ENCODE data around the gene ZNF540.

The ZNF540 gene

GRCh38 chr19:37635076-37636056 is 40.7 kb downstream of the ZNF540 start:
- Histone ChIP-seq H3K9me3 (ENCODE audit: severe bottlenecking) (peaks cover 41% of the 10 kb centered on the region), H3K4me3 (ENCODE audit: severe bottlenecking) (no peak overlapping the region), H3K36me3 (ENCODE audit: low read depth) (peaks cover 36% of the 10 kb centered on the region), H3K27me3 (ENCODE audit: insufficient read depth, poor library complexity, severe bottlenecking) (no peaks in the 10 kb centered on the region), H3K27ac (ENCODE audit: poor library complexity, severe bottlenecking) (no peak overlapping the region), H3K4me1 (ENCODE audit: insufficient read depth, poor library complexity, severe bottlenecking) (no peaks in the 10 kb centered on the region)
- no peak for DNase-seq (ENCODE audit: low spot score)
- ATAC-seq (ENCODE audit: low read depth): no peak
- no peak for TF ChIP-seq CTCF (IDR thresholded peaks at IDR 0.05; ENCODE audit: poor library complexity, severe bottlenecking)

GRCh38 chr19:37654118-37654517 is 59.4 kb downstream of the ZNF540 start:
- H3K36me3 ChIP-seq (ENCODE audit: low read depth): peaks cover 9% of the 10 kb centered on the region
- no peak for ATAC-seq (ENCODE audit: low read depth)
- H3K9me3 ChIP-seq (ENCODE audit: severe bottlenecking): peaks cover 5% of the 10 kb centered on the region
- no peak for TF ChIP-seq CTCF (IDR thresholded peaks at IDR 0.05; ENCODE audit: poor library complexity, severe bottlenecking)
- DNase-seq (ENCODE audit: low spot score): no peak
- H3K27me3 ChIP-seq (ENCODE audit: insufficient read depth, poor library complexity, severe bottlenecking): no peaks in the 10 kb centered on the region
- H3K27ac ChIP-seq (ENCODE audit: poor library complexity, severe bottlenecking): peak overlapping the region; percentile 70
- peak overlapping the region; percentile 55 for H3K4me3 ChIP-seq (ENCODE audit: severe bottlenecking)
- peaks cover 12% of the 10 kb centered on the region for H3K4me1 ChIP-seq (ENCODE audit: insufficient read depth, poor library complexity, severe bottlenecking)

- peak; percentile 51 for ATAC-seq (ENCODE audit: low read depth)
Observed at GRCh38 chr19:37654629-37655300, 60.1 kb downstream of the ZNF540 start.

GRCh38 chr19:37655301-37655688 is 60.6 kb downstream of the ZNF540 start, which contains the start of gene ZFP30:
TSS of gene ZFP30 (minus strand) at chr19:37655465. CDS start at chr19:37647822, 7,643 bp downstream.
- peaks cover 6% of the 10 kb centered on the region for H3K9me3 ChIP-seq (ENCODE audit: severe bottlenecking)
- peak; percentile 76 for ATAC-seq (ENCODE audit: low read depth)
- TF ChIP-seq CTCF (IDR thresholded peaks at IDR 0.05; ENCODE audit: poor library complexity, severe bottlenecking): no peak
- H3K27me3 ChIP-seq (ENCODE audit: insufficient read depth, poor library complexity, severe bottlenecking): no peaks in the 10 kb centered on the region
- H3K27ac ChIP-seq (ENCODE audit: poor library complexity, severe bottlenecking): peak within 1 kb of the TSS; percentile 70
- H3K4me3 ChIP-seq (ENCODE audit: severe bottlenecking): peak within 1 kb of the TSS; percentile 55
- DNase-seq (ENCODE audit: low spot score): peak; percentile 83
- peaks cover 9% of the 10 kb centered on the region for H3K36me3 ChIP-seq (ENCODE audit: low read depth)
- peaks cover 12% of the 10 kb centered on the region for H3K4me1 ChIP-seq (ENCODE audit: insufficient read depth, poor library complexity, severe bottlenecking)

More at GRCh38 chr19:37654629-37655300, 60.1 kb downstream of the ZNF540 start:
- TF ChIP-seq CTCF (IDR thresholded peaks at IDR 0.05; ENCODE audit: poor library complexity, severe bottlenecking): no peak
- peak overlapping the region; percentile 70 for H3K27ac ChIP-seq (ENCODE audit: poor library complexity, severe bottlenecking)
- H3K9me3 ChIP-seq (ENCODE audit: severe bottlenecking): peaks cover 6% of the 10 kb centered on the region
- H3K4me1 ChIP-seq (ENCODE audit: insufficient read depth, poor library complexity, severe bottlenecking): peaks cover 12% of the 10 kb centered on the region
- no peak for DNase-seq (ENCODE audit: low spot score)
- H3K27me3 ChIP-seq (ENCODE audit: insufficient read depth, poor library complexity, severe bottlenecking): no peaks in the 10 kb centered on the region
- H3K4me3 ChIP-seq (ENCODE audit: severe bottlenecking): peak overlapping the region; percentile 55
- peaks cover 9% of the 10 kb centered on the region for H3K36me3 ChIP-seq (ENCODE audit: low read depth)

All from RWPE2 (cell line).